Stimulated activated CD8-positive, alpha-beta memory T cell treated with anti-CD3 and anti-CD28 coated beads, Interleukin-15, amount 100 ng/mL, for 24 hours (primary cell): ENCODE results near the gene EEF1AKMT1.
"Not testable (repeated sequence)": the region's sequence is repeated elsewhere in the genome, so short reads cannot be mapped to it uniquely, and the experiment has no call there.

Experiments used
- DNase-seq: peaks from one replicate; pipeline ENCODE4 v3.0.0-alpha.2; 2020; ENCODE audit warnings: low read depth

The EEF1AKMT1 gene

GRCh38 chr13:20776751-20777150 is 3.0 kb upstream of the EEF1AKMT1 start:
- no peak for DNase-seq

DNA sequence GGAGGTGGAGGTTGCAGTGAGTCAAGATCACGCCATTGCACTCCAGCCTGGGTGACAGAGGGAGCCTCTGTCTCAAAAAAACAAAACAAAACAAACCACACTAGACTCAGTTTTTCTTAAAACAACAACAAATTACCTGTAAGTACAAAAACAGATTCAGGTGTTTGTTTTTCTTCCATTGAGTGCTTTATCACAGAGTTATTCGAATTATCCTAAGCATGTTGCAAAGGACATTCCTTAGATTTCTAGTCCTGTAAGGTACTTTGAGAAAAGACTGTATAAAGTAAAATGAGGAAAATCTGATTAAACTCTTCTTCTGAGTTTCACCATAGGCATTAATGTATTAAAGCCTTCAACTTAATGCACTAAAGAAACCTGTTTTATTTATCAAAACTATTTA is 2.2 kb upstream of the EEF1AKMT1 start:
- DNase-seq: no peak

- no peak for DNase-seq
Measured at GRCh38 chr13:20774746-20775145, 985 bp upstream of the EEF1AKMT1 start.

DNA sequence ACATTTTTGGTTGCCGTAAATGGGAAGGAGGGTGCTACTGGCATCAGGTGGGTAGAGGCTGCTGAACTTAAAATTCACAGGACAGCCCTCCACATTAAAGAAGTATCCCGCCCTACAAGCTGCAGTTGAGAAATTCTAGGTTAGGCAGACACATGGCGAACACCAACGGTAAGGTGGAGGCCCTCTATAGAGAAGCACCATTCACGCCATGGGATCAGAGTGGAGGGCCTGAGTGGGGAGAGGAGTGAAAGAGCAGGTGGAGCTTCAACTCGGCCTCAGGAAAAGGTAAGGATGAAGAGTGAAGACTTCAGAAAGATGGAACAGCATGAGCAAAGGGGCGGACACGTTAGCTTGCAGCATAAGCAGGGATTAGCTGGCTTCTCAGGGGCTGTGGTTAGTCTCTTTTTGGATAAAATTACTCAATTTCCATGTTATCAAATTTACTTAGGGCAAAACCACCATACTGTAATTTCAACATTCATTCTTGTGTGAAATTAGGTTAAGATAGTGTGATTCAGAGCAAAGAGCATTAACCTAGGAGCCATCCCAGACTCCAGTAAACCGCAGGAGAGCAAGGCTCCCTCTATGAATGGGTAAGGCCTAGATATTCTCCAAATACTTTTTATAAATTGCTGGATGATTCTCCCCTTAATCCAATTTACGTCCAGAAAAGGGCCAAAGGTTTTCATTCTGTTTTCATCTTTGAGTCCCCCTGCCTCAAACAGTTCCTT is 1.2 kb downstream of the EEF1AKMT1 start:
- no peak for DNase-seq

- DNase-seq: no peak
Measured at GRCh38 chr13:20769834-20770233, 3.9 kb downstream of the EEF1AKMT1 start.

DNA sequence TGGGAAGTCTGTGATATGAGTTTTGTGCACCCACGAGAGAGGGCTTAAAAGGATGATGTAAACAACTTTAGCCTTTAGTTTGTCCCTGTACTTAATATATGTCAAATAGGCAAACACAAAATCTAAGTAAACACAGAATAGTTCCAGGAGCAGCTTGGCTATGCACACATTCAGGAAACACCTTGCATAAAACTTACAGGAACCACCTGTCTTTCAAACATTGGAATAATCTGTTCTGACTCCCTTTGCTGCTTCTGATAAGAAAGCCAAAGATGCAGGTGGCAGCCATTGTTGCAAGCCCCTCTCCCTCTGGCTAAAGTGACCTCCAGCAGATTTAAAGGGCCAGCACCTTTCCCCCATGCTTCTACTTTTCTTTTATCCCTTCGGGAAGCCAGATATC is 4.7 kb downstream of the EEF1AKMT1 start:
- no peak for DNase-seq

GRCh38 chr13:20767309-20767943 is 6.3 kb downstream of the EEF1AKMT1 start:
- no peak for DNase-seq

DNA sequence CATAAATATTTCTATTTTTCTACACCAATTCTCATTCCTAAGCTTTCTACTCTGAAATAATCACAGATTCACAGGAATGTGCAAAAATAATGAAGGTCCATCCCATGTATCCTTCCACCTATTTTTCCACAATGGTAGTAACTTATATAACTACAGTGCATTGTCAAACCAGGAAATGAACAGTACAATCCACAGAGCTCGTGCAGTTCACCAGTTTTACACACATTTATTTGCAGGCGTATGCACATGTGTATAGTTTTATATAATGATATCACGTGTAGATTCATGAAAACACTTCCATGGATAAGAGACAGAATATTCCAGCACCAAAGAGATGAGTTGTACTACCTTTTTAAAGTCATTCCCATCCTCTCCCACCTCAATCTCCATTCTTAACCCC is 12.9 kb downstream of the EEF1AKMT1 start:
- DNase-seq: no peak

- DNase-seq: no peak
Measured at GRCh38 chr13:20754009-20754408, 19.8 kb downstream of the EEF1AKMT1 start.

- no peak for DNase-seq
Measured at GRCh38 chr13:20749377-20749776, 24.4 kb downstream of the EEF1AKMT1 start.

DNA sequence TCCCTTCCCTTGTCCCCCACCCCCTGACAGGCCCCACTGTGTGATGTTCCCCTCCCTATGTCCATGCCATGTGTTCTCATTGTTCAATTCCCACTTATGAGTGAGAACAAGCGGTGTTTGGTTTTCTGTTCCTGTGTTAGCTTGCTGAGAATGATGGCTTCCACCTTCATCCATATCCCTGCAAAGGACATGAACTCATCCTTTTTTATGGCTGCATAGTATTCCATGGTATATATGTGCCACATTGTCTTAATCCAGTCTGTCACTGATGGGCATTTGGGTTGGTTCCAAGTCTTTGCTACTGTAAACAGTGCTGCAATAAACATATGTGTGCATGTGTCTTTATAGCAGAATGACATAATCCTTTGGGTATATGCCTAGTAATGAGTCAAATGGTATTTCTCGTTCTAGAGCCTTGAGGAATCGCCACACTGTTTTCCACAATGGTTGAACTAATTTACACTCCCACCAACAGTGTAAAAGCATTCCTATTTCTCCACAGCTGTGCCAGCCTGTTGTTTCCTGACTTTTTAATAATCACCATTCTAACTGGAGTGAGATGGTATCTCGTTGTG is 29.8 kb downstream of the EEF1AKMT1 start:
- not testable (repeated sequence) for DNase-seq

DNA sequence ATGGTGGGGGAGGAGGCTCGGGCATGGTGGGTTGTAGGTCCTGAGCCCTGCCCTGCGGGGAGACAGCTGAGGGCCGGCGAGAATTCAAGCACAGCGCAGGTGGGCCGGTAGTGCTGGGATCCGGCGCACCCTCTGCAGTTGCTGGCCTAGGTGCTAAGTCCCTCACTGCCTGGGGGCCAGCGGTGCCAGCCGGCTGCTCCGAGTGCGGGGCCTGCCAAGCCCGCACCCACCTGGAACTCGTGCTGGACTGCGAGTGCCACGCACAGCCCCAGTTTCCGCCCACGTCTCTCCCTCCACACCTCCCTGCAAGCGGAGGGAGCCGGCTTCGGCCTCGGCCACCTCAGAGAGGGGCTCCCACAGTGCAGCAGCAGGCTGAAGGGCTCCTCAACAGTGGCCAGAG is 33.7 kb downstream of the EEF1AKMT1 start:
- DNase-seq: no peak

GRCh38 chr13:20738616-20739015 is 35.1 kb downstream of the EEF1AKMT1 start:
- no peak for DNase-seq

DNA sequence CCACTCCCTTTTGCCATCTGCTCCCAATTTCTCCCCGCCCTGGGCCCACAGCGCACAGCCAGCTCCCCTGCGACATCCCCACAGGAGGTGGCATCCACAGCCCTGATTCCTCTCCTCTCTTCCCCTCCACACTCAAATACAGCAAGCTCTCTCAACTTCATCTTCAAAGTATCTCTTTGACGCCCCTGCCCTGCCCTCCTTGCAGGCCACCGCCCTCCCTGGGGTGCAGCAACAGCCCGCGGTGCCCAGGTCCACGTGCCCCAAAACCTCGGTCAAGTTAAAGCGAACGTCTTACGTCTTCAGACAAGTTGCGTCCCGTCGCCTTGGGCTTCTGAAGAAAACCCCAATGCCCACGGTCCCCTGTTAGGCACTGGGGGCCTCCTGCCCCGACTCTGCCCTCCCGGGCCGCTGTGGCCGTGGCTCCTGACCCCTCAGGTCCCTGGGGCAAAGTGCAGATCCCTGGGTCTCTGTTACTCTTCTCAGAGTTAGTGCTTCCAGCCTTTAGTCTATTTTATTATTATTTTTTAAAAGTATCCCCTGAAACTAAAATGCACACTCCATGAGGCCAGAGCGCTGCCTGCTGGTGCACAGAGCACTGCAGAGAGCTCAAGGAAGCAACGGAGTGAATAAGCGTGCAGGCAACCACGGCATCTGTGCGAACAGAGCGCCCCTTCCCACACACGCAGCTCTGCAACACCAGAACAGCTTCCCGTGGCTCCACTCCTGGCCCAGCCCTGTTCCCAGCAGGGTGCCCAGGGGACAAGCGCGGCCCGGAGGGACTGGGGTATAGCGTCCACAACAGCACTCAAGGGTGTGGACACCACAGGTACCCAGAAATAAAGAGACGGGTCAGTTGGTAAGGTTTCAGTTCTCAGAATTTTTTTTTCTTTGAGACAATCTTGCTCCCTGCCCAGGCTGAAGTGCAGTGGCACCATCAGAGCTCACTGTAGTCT is 43.9 kb downstream of the EEF1AKMT1 start:
- no peak for DNase-seq

DNA sequence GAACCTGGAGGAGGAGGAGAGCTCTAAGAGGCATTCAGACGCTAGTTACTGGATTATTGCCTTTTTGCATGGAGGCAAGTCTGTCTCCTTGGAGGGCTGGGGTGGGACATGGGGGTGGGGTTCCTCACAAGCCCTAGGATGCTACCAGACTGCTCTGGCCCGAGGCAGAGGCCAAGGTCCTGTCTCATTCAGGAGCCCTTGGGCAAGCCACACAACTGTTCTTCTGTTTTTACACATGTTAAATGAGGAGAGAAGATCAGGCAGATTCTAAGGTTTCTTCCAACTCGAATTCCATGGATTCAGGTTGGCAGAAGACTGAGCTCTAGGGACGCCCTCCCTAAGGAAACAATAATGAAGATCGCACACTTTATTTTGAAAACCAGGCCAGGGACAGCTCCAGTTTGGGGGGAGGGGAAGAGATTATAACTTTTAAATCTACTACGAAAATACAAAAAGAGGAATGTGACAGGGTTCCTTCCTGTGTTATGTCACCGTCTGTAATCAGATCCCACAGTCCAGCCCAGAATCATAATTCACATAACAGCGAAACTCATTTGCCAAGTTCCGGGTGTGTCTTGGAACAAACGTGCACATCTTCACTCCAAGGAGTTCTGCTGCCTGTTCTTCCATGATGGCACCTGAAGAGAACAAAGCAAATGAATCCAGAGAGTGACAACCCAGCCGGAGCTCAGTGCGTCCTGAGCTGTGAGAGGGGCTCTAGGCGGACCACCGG is 45.0 kb downstream of the EEF1AKMT1 start:
- no peak for DNase-seq

DNA sequence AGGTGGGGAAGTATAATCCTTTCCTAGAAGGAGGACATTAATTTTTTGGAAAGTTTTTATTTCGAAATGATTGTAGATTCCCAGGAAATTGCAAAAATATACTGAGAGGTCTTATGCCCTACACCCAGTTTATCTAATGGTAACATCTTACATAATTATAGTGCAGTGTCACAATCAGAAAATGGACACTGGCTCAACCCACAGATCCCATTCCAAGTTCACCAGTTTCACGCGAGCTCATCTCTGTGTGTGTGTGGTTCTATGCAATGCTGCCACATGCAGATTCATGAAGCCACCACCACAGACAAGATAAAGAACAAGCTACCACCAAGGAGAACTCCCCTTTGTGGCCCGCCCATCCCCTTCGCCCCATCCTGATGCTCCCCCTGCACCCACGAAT is 45.9 kb downstream of the EEF1AKMT1 start:
- DNase-seq: no peak

DNA sequence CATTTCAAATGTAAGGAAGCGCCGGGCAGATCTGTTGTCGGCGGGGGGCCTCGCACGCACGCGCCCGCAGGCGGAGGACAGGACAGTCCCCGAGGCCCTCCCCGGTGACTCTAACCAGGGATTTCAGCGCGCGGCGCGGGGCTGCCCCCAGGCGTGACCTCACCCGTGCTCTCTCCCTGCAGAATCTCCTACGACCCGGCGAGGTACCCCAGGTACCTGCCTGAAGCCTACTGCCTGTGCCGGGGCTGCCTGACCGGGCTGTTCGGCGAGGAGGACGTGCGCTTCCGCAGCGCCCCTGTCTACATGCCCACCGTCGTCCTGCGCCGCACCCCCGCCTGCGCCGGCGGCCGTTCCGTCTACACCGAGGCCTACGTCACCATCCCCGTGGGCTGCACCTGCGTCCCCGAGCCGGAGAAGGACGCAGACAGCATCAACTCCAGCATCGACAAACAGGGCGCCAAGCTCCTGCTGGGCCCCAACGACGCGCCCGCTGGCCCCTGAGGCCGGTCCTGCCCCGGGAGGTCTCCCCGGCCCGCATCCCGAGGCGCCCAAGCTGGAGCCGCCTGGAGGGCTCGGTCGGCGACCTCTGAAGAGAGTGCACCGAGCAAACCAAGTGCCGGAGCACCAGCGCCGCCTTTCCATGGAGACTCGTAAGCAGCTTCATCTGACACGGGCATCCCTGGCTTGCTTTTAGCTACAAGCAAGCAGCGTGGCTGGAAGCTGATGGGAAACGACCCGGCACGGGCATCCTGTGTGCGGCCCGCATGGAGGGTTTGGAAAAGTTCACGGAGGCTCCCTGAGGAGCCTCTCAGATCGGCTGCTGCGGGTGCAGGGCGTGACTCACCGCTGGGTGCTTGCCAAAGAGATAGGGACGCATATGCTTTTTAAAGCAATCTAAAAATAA is 52.1 kb downstream of the EEF1AKMT1 start:
- DNase-seq: no peak

DNA sequence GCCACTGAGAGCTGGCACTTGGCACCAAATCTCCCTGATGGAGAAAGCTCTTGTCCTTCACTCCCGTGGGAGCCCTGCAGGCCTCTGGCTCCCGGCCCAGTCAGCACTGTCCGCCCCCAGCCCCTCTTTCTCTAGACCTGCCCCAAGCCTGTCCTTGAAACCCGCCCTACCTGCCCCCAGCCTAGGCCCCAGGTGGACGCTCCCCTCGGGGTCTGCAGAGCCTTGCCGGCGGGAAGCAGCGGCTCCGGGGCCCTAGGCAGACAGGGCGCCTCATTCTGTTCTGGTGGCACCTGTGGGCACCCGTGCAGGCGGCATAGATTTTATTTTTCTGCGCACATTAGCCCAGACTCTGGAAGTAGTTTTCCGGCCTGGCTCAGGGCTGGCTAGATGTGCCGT is 52.7 kb downstream of the EEF1AKMT1 start:
- no peak for DNase-seq

DNA sequence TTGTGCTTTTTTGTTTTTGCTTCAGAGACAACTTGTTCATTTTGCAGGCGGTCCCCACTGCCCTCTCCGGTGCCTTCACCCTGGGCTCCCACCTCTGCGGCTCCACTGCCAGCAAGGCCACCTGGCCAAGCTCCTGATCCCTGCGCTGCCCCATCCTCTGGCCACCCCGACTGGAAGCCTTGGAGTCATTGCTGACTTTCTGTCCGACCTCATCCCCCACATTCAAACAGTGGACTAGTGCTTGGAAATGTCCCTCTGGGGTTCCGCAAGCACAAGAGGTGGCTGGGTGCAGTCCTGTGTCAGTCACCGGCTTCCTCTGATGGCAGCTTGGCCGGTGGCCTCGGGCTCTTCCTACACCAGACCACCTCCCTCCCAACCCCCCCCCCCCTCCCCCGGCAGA is 53.3 kb downstream of the EEF1AKMT1 start:
- DNase-seq: no peak

DNA sequence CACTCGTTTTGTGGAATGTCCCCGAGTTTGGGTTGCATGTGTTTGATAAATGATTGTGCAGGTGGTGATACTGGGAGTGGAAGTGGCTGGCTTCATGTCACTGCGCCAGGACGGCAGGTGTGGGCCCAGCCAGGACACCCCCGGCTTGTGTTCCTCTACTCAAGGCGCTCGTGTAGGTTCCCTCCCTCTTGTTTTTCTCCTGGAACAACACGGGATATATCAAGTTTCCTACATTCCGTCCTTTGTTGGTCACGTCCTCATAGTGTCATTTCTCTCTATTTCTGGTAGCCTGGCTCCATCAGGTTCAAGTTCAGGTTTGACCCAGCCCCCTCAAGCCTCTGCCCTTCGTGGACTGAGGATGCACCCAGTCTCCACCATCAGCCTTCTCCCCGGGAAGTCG is 54.0 kb downstream of the EEF1AKMT1 start:
- DNase-seq: no peak
